ENCODE results near the gene ESCO1.
"Not testable (repeated sequence)": the region's sequence is repeated elsewhere in the genome, so short reads cannot be mapped to it uniquely, and the experiment has no call there.

ESCO1 gene

GRCh38 chr18:21600526-21601410 lies at the start of gene ESCO1:
TSS of gene ESCO1 (minus strand) at chr18:21600704. CDS start at chr18:21574843, 25,861 bp downstream.
- DNase-seq = peak; percentile 85 to 87

GRCh38 chr18:21640375-21640774 lies 39.9 kb upstream of the ESCO1 start:
- DNase-seq = not testable (repeated sequence)

GRCh38 chr18:21638822-21639221 lies 38.3 kb upstream of the ESCO1 start:
- DNase-seq = no peak

- no peak for DNase-seq
Measured at GRCh38 chr18:21636769-21637168, 36.3 kb upstream of the ESCO1 start.

- no peak for DNase-seq
Measured at GRCh38 chr18:21634588-21635199, 34.2 kb upstream of the ESCO1 start.

- DNase-seq = no peak
Measured at GRCh38 chr18:21632393-21632792, 31.9 kb upstream of the ESCO1 start.

- DNase-seq = no peak
Measured at GRCh38 chr18:21629089-21629832, 28.8 kb upstream of the ESCO1 start.

- DNase-seq = not testable (repeated sequence)
Measured at GRCh38 chr18:21621640-21622039, 21.1 kb upstream of the ESCO1 start.

- DNase-seq = peak; percentile 89 to 91
Measured at GRCh38 chr18:21612125-21613039, 11.9 kb upstream of the ESCO1 start, which contains the start of gene SNRPD1. TSS of gene SNRPD1 (plus strand) at chr18:21612314. CDS start at chr18:21612430, 116 bp downstream.

- DNase-seq = not testable (repeated sequence)
Measured at GRCh38 chr18:21611401-21612124, 11.1 kb upstream of the ESCO1 start.

- no peak for DNase-seq
Measured at GRCh38 chr18:21605213-21605612, 4.7 kb upstream of the ESCO1 start.

- no peak for DNase-seq
Measured at GRCh38 chr18:21604671-21605070, 4.2 kb upstream of the ESCO1 start.

- no peak for DNase-seq
Measured at GRCh38 chr18:21602299-21602587, 1.7 kb upstream of the ESCO1 start.

- DNase-seq = peak in 1 of 2 donors; percentile 33
Measured at GRCh38 chr18:21599585-21600525, 649 bp downstream of the ESCO1 start.

GRCh38 chr18:21598726-21599584 lies 1.5 kb downstream of the ESCO1 start:
- no peak for DNase-seq

- DNase-seq = no peak
Measured at GRCh38 chr18:21597620-21598019, 2.9 kb downstream of the ESCO1 start.

- DNase-seq = no peak
Measured at GRCh38 chr18:21593540-21594257, 6.8 kb downstream of the ESCO1 start.

- not testable (repeated sequence) for DNase-seq
Measured at GRCh38 chr18:21592361-21592760, 8.1 kb downstream of the ESCO1 start.

- DNase-seq = no peak
Measured at GRCh38 chr18:21584391-21584790, 16.1 kb downstream of the ESCO1 start.

All from stimulated activated CD4-positive, alpha-beta T cell treated with anti-CD3 and anti-CD28 coated beads, Interleukin-2, amount 100 ng/mL, for 48 hours (primary cell).